ENCODE measurements around the gene POLRMT. TPM values are rescaled to one million over a fixed set of nuclear protein-coding genes. Genes with fewer than 3 reads are reported as not detected.

Gene POLRMT
- polyA plus RNA-seq, 1 donor, result 36.1 TPM

- DNase-seq (ENCODE audit: low read depth), result peak; percentile 71
Measured at GRCh38 chr19:662962-663681, 29.8 kb upstream of the POLRMT start, which contains the start of gene RNF126. Gene RNF126, minus strand, starts transcription at chr19:663214. Its CDS starts 93 bp downstream, at chr19:663121.

- no peak for DNase-seq (ENCODE audit: low read depth)
Measured at GRCh38 chr19:662207-662961, 29.0 kb upstream of the POLRMT start.

- DNase-seq (ENCODE audit: low read depth), result no peak
Measured at GRCh38 chr19:661427-662196, 28.3 kb upstream of the POLRMT start.

GRCh38 chr19:660793-661426, 27.6 kb upstream of the POLRMT start:
- DNase-seq (ENCODE audit: low read depth), result no peak

- DNase-seq (ENCODE audit: low read depth), result no peak
Measured at GRCh38 chr19:658916-659839, 25.8 kb upstream of the POLRMT start.

GRCh38 chr19:658059-658839, 24.9 kb upstream of the POLRMT start:
- DNase-seq (ENCODE audit: low read depth), result no peak

- no peak for DNase-seq (ENCODE audit: low read depth)
Measured at GRCh38 chr19:657611-658010, 24.3 kb upstream of the POLRMT start.

- no peak for DNase-seq (ENCODE audit: low read depth)
Measured at GRCh38 chr19:656751-657559, 23.6 kb upstream of the POLRMT start.

GRCh38 chr19:655691-656090, 22.4 kb upstream of the POLRMT start:
- no peak for DNase-seq (ENCODE audit: low read depth)

GRCh38 chr19:653425-653824, 20.1 kb upstream of the POLRMT start:
- no peak for DNase-seq (ENCODE audit: low read depth)

- DNase-seq (ENCODE audit: low read depth), result no peak
Measured at GRCh38 chr19:652467-653389, 19.4 kb upstream of the POLRMT start.

GRCh38 chr19:651991-652390, 18.7 kb upstream of the POLRMT start:
- DNase-seq (ENCODE audit: low read depth), result no peak

GRCh38 chr19:651114-651818, 17.9 kb upstream of the POLRMT start:
- DNase-seq (ENCODE audit: low read depth), result no peak

- no peak for DNase-seq (ENCODE audit: low read depth)
Measured at GRCh38 chr19:650121-650520, 16.8 kb upstream of the POLRMT start.

GRCh38 chr19:648904-649801, 15.8 kb upstream of the POLRMT start:
- DNase-seq (ENCODE audit: low read depth), result no peak

- DNase-seq (ENCODE audit: low read depth), result no peak
Measured at GRCh38 chr19:648305-648704, 15.0 kb upstream of the POLRMT start.
